Prostate gland (tissue), 2 donors: ENCODE measurements around the gene TTC24.

Experiments
- POLR2AphosphoS5 ChIP-seq: sonication (generic); formaldehyde crosslinking; IDR thresholded peaks from one replicate; pipeline ENCODE4 v1.6.1; 2017; ENCODE audit warnings: antibody characterized with exemption
- TF ChIP-seq, protein P1 (sequence below), 4 experiments: fragments of 200-600 bp in 2 of 4; fragments of 450-650 bp in 2 of 4; sonication (generic) in 2 of 4; IDR thresholded peaks; 1 replicate in 3 of 4; 2 replicates in 1 of 4; pipeline ENCODE4 v1.5.1; 2016 to 2019; ENCODE audit warnings: antibody characterized with exemption in 4 of 4, mild to moderate bottlenecking in 2 of 4, moderate library complexity in 2 of 4

DNA sequence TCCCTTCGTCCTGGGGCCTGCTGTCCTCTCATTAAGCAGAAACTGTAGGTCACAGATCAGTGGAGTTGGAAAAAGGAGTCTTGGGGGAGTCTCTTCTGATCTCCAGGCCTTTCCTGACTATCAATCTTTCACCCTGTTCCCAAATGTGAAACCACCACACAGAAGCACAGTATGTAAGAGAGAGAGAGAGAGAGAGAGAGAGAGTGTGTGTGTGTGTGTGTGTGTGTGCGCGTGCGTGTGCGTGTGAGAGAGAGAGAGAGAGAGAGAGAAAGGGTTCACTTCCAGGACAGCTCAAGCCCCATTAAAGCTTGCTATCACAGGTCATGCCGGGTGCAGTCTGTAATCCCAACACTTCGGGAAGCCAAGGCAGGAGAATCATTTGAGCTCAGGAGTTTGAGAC, 1.5 kb upstream of the TTC24 start:
- TF ChIP-seq, protein P1, sequence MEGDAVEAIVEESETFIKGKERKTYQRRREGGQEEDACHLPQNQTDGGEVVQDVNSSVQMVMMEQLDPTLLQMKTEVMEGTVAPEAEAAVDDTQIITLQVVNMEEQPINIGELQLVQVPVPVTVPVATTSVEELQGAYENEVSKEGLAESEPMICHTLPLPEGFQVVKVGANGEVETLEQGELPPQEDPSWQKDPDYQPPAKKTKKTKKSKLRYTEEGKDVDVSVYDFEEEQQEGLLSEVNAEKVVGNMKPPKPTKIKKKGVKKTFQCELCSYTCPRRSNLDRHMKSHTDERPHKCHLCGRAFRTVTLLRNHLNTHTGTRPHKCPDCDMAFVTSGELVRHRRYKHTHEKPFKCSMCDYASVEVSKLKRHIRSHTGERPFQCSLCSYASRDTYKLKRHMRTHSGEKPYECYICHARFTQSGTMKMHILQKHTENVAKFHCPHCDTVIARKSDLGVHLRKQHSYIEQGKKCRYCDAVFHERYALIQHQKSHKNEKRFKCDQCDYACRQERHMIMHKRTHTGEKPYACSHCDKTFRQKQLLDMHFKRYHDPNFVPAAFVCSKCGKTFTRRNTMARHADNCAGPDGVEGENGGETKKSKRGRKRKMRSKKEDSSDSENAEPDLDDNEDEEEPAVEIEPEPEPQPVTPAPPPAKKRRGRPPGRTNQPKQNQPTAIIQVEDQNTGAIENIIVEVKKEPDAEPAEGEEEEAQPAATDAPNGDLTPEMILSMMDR (IDR thresholded peaks at IDR 0.05), result no peak
- no peak for TF ChIP-seq POLR2AphosphoS5
